Measurements from ENCODE around the gene PTRHD1.

GRCh38 chr2:24768013-24768412, 25.2 kb downstream of the PTRHD1 start:
- TF ChIP-seq EZH2 (IDR thresholded peaks at IDR 0.05; ENCODE audit: insufficient read depth, poor library complexity, severe bottlenecking) (no peak), EZH2phosphoT487 (IDR thresholded peaks at IDR 0.05; ENCODE audit: insufficient read depth, low read depth) (no peak)
